HG03097 (cell line): Measurements from ENCODE around the gene SERPINA1.

Source experiments
- ATAC-seq: cut with Tn5 transposase; IDR thresholded peaks from one replicate; pipeline ENCODE4 v1.9.1; 2021; ENCODE audit not compliant: unreplicated experiment, low FRiP score

SERPINA1 gene

DNA sequence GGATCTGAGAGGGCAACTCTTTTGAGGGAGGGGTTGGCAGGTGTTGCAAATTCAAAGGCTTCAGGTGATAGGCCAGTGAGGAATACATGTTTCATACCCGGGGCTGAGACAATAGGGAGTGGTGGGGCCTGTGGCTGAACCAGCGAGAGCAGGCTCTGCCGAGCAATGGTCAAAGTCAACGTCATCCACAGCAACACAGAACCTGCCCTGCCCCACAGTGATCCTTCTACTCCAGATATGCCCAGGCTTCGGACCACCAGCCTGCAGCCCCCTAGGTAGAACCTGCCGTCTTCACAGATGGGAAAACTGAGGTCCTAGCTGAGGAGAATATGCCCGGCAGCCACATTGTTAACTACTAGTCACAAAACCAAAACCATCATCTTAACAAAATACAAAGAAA lies 4.1 kb downstream of the SERPINA1 start:
- ATAC-seq, result no peak

DNA sequence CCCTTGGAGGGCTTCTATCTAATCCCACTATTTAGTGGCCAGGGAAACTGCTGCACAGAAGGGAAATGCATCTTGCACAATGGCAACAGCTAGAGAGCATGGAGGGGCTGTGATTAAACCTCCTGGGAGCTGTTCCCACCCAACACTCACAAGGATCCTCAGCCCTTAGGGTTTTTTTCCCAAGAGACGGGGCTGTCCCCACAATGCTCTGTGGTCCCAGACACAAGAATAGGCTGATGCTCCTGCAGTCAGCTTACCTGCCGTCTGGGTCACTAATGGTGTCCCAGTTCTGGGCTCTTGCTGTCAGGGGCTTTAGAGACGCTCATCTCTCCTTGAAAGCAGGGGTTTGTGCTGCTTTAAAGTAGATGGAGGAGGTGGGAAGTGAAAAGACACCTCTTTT lies 4.6 kb downstream of the SERPINA1 start:
- ATAC-seq, result no peak

DNA sequence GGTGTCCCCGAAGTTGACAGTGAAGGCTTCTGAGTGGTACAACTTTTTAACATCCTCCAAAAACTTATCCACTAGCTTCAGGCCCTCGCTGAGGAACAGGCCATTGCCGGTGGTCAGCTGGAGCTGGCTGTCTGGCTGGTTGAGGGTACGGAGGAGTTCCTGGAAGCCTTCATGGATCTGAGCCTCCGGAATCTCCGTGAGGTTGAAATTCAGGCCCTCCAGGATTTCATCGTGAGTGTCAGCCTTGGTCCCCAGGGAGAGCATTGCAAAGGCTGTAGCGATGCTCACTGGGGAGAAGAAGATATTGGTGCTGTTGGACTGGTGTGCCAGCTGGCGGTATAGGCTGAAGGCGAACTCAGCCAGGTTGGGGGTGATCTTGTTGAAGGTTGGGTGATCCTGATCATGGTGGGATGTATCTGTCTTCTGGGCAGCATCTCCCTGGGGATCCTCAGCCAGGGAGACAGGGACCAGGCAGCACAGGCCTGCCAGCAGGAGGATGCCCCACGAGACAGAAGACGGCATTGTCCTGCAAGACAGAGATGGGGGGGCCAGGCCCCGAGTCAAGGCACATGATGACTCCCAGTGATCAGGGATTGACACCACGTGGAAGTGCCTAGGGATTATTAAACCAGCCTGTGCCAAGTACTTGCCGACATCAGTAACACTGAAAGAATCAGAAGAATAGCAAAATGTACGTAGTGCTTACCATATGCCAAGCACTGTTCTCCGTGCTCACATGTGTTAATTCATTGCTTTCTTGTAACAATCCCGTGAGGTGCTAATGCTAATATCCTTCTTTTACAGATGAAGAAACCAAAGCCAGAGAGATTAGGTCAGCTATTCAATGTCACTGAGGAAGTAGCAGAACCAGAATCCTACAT lies 5.4 kb downstream of the SERPINA1 start:
- ATAC-seq, result no peak

GRCh38 chr14:94382099-94382715 lies 6.2 kb downstream of the SERPINA1 start:
- ATAC-seq, result no peak

GRCh38 chr14:94381149-94382030 lies 7.0 kb downstream of the SERPINA1 start:
- no peak for ATAC-seq

DNA sequence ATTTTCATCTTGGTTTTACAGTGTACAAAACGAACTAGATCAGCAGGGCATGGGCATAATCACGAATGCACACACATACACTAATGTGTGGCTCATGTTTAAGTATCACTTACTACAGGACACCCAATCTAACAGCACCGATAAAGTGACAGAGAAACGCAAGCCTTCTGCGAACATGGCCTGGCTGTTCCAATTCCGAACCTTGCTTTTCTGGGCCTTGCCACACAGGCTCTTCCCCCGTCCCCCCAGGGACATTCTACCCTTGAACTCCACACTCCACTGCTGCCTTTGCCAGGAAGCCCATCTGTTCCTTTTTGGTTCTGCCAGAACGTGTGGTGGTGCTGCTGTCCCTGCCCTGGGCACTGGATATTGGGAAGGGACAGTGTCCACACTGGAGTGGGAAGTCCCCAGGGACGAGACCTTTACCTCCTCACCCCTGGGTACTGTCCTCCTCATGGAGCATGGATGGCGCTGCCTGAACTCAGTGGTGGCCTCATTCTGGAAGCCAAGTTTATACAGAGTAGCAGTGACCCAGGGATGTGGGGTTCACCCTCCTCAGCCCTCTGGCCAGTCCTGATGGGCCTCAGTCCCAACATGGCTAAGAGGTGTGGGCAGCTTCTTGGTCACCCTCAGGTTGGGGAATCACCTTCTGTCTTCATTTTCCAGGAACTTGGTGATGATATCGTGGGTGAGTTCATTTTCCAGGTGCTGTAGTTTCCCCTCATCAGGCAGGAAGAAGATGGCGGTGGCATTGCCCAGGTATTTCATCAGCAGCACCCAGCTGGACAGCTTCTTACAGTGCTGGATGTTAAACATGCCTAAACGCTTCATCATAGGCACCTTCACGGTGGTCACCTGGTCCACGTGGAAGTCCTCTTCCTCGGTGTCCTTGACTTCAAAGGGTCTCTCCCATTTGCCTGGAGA lies 7.9 kb downstream of the SERPINA1 start:
- ATAC-seq, result no peak

DNA sequence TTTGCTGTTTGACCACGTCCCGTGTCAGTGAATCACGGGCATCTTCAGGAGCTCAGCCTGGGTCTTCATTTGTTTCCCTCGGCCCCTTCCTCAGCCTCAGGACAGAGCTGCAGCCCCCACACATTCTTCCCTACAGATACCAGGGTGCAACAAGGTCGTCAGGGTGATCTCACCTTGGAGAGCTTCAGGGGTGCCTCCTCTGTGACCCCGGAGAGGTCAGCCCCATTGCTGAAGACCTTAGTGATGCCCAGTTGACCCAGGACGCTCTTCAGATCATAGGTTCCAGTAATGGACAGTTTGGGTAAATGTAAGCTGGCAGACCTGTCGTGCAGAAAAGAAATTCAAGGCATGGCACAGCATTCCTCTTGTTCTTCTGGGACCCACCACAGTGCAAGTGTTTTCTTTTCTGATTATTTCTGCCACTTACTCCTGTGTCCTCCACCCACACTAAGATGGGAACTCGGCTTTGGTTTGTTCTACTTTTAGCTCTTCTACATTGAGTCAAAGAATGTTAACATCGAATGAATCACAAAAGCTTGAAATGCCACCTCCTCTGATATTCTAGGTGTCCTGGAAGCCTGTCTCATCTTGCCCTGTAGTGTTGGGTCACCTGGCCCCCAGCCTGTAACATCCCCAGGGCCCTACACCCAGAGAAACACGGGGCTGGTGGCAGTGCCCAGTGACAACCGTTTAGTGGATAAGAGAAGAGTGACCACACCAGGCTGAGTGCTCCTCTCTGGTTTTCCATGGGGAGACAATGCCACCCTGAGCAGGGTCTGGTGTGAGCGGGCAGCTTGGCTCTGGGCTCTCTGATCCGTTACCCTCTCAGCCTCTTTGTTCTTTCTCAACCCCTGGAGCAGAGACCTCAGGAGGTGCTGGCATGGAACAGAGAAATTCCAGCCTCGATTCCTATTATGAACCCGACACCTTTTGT lies 8.8 kb downstream of the SERPINA1 start:
- ATAC-seq, result no peak

GRCh38 chr14:94378527-94379290 lies 9.7 kb downstream of the SERPINA1 start:
- no peak for ATAC-seq

DNA sequence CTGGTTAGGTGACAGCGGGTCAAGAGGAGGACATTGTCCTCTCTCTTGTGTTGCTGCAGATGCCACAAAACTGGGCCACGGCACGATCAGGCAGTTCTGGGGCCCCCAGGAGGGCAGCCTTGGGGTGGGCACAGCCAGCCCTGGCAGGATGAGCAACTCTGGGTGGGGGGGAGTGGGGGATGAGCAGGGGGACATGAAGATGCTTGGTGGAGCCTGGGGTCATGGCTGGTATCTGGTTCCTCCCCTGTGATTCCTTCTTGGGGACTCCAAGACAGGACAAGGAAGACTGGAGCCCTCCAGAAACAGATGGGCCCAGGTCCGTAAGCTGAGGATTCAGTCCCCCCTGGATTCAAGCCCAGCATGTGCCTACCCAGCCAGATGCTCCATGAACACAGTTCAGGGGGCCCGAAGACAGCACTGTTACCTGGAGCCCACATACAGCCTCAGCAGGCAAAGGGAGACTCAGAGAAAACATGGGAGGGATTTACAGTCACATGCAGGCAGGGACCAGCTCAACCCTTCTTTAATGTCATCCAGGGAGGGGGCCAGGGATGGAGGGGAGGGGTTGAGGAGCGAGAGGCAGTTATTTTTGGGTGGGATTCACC lies 10.4 kb downstream of the SERPINA1 start:
- no peak for ATAC-seq

GRCh38 chr14:94376976-94377865 lies 11.2 kb downstream of the SERPINA1 start:
- ATAC-seq, result no peak

- ATAC-seq, result no peak
These were observed 12.1 kb downstream of the SERPINA1 start for GRCh38 chr14:94376108-94376975.

- ATAC-seq, result no peak
These were observed 12.8 kb downstream of the SERPINA1 start for GRCh38 chr14:94375552-94376107.

GRCh38 chr14:94374749-94375260 lies 13.6 kb downstream of the SERPINA1 start:
- ATAC-seq, result no peak

DNA sequence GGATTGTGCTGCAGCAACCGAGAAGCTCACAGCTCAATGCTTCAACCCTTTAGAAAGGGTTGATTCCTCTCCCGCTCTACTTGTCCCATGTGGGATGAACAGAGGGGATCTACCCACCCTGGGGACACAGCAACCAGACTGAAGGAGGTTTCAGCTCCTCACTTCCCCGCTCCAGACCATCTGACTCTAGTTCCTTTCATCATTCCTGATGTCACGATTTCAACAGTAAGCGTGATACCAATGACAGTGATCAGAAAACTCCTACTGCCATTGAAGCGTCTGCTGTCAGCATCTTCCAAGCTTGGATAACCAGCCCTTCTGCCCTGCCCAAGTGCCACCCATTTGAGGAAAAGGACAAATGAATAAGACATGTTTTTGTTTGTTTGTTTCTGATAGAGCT lies 14.3 kb downstream of the SERPINA1 start:
- ATAC-seq, result no peak

GRCh38 chr14:94373708-94374107 lies 14.7 kb downstream of the SERPINA1 start:
- no peak for ATAC-seq
